HAP-1 (cell line): ENCODE data around the gene SLBP.

Experiments
- DNase-seq, 2 experiments: peaks; one replicate each; pipeline ENCODE4 v3.0.0-alpha.2; 2016 to 2020; ENCODE audit warnings: low spot score in 2 of 2
- H3K27me3 ChIP-seq: fragments of 250-450 bp; sonication (Bioruptor Pico); 2 replicates; pipeline ENCODE4 v1.5.1; 2020; ENCODE audit warnings: low read depth, mild to moderate bottlenecking, moderate library complexity
- H3K36me3 ChIP-seq: fragments of 250-450 bp; sonication (Bioruptor Pico); replicated peaks from 2 replicates; pipeline ENCODE4 v1.5.1; 2020; ENCODE audit warnings: mild to moderate bottlenecking
- H3K4me1 ChIP-seq: fragments of 250-450 bp; sonication (Bioruptor Pico); 2 replicates; pipeline ENCODE4 v1.5.1; 2020; ENCODE audit warnings: mild to moderate bottlenecking
- H3K4me3 ChIP-seq: fragments of 250-450 bp; sonication (Bioruptor Pico); 2 replicates; pipeline ENCODE4 v1.5.1; 2020; ENCODE audit warnings: mild to moderate bottlenecking, moderate library complexity
- H3K9me3 ChIP-seq: fragments of 250-450 bp; sonication (Bioruptor Pico); 2 replicates; pipeline ENCODE4 v1.5.1; 2020; ENCODE audit warnings: mild to moderate bottlenecking, moderate library complexity
- in situ Hi-C: fragments of 300-500 bp; cut with MboI; formaldehyde crosslinking; loops from 3 replicates; pipeline ENCODE4 v1.14.3; 2020; ENCODE audit warnings: low sequenced_read_pairs, inconsistent platforms, mixed read lengths

SLBP gene

GRCh38 chr4:1644891-1645657 is 67.0 kb downstream of the SLBP start:
- in situ Hi-C loops = loop anchor here (25.0 kb wide), 2 partner anchors 283 to 508 kb away; no protein-coding TSS in a partner anchor
- DNase-seq = no peak

GRCh38 chr4:1643971-1644735 is 68.0 kb downstream of the SLBP start:
- no peak for DNase-seq
- H3K36me3 ChIP-seq = no peaks in the 10 kb centered on the region
- no peak overlapping the region for H3K4me3 ChIP-seq
- in situ Hi-C loops = loop anchor here (25.0 kb wide), 2 partner anchors 282 to 507 kb away; no protein-coding TSS in a partner anchor
- H3K9me3 ChIP-seq = no peaks in the 10 kb centered on the region
- no peaks in the 10 kb centered on the region for H3K4me1 ChIP-seq
- no peaks in the 10 kb centered on the region; the same call in 1 of the 2 replicates for H3K27me3 ChIP-seq

More at GRCh38 chr4:1644891-1645657, 67.0 kb downstream of the SLBP start:
- no peaks in the 10 kb centered on the region for H3K9me3 ChIP-seq
- no peaks in the 10 kb centered on the region; the same call in 1 of the 2 replicates for H3K27me3 ChIP-seq
- no peaks in the 10 kb centered on the region for H3K4me1 ChIP-seq
- H3K36me3 ChIP-seq = no peaks in the 10 kb centered on the region
- H3K4me3 ChIP-seq = no peak overlapping the region
